H1 (cell line): Measurements from ENCODE around the gene HOXA13. TPM values are rescaled to one million over a fixed set of nuclear protein-coding genes. Genes with fewer than 3 reads are reported as not detected.
A peak's percentile ranks its signal among the peaks of the same experiment; 100 is the strongest.

Experiments
- CTCF ChIA-PET: fragments of 300-600 bp; sonication (Branson Sonifier 250); formaldehyde crosslinking; loops from one replicate; lab custom pipeline; 2021; ENCODE audit not compliant: partially characterized antibody; lab: Charles Lee
- POLR2A ChIA-PET: fragments of 300-600 bp; sonication (Branson Sonifier 250); formaldehyde crosslinking; loops from one replicate; lab custom pipeline; 2021; ENCODE audit warnings: inconsistent platforms; ENCODE audit not compliant: partially characterized antibody; lab: Charles Lee
- DNase-seq, 2 experiments: peaks; one replicate each; pipeline versions ENCODE4 v3.0.0 to v3.0.0-alpha.2; 2010 to 2022; ENCODE audit warnings: low spot score in 2 of 2, low read depth in 1 of 2, mixed read lengths in 1 of 2
- FAIRE-seq: peaks from 2 replicates; lab custom pipeline; 2011; peaks lifted over from hg19 to GRCh38; lab: Jason Lieb, UNC
- H2AFZ ChIP-seq: 2 replicates; pipeline ENCODE4 v1.8.1; 2012; ENCODE audit warnings: low read length, inconsistent platforms
- H2AK5ac ChIP-seq: 2 replicates; pipeline ENCODE4 v1.6.1; 2013; ENCODE audit warnings: low read depth, low read length
- H2BK120ac ChIP-seq: replicated peaks from 2 replicates; pipeline ENCODE3; 2013; ENCODE audit warnings: low read depth, low read length, inconsistent platforms
- H2BK12ac ChIP-seq: 2 replicates; pipeline ENCODE4 v1.6.1; 2013; ENCODE audit warnings: low read depth, low read length
- H2BK15ac ChIP-seq: 2 replicates; pipeline ENCODE4 v1.6.1; 2013; ENCODE audit warnings: low read length
- H2BK20ac ChIP-seq: 2 replicates; pipeline ENCODE4 v1.6.1; 2013; ENCODE audit warnings: low read length
- H2BK5ac ChIP-seq: 2 replicates; pipeline ENCODE4 v1.6.1; 2013; ENCODE audit warnings: low read depth, low read length
- H3K14ac ChIP-seq: 2 replicates; pipeline ENCODE4 v1.6.1; 2013; ENCODE audit warnings: inconsistent platforms; ENCODE audit not compliant: insufficient read length
- H3K18ac ChIP-seq: 2 replicates; pipeline ENCODE4 v1.6.1; 2013; ENCODE audit warnings: low read length; ENCODE audit errors: extremely low read depth
- H3K23ac ChIP-seq: 2 replicates; pipeline ENCODE4 v1.6.1; 2013; ENCODE audit warnings: inconsistent platforms; ENCODE audit not compliant: insufficient read length
- H3K23me2 ChIP-seq: 2 replicates; pipeline ENCODE4 v1.6.1; 2013; ENCODE audit warnings: low read depth, low read length
- H3K27ac ChIP-seq: 2 replicates; pipeline ENCODE4 v1.6.1; 2011; ENCODE audit warnings: low read depth, low read length, inconsistent platforms
- H3K27me3 ChIP-seq, 4 experiments: replicated peaks in 1 of 4; 1 replicate in 1 of 4; 2 replicates in 3 of 4; pipeline versions ENCODE4 v1.6.1 to v1.8.1; 2011 to 2013; ENCODE audit warnings: low read length in 3 of 4, mild to moderate bottlenecking in 3 of 4, inconsistent platforms in 2 of 4, mixed read lengths in 2 of 4, moderate library complexity in 1 of 4; ENCODE audit not compliant: control insufficient read depth in 3 of 4, insufficient read depth in 3 of 4; ENCODE audit errors: extremely low read depth in 1 of 4
- H3K36me3 ChIP-seq, 4 experiments: 2 replicates each; pipeline versions ENCODE4 v1.6.1 to v1.8.1; 2011 to 2013; ENCODE audit warnings: mild to moderate bottlenecking in 4 of 4, low read length in 3 of 4, moderate library complexity in 2 of 4, control low read depth in 1 of 4, inconsistent platforms in 1 of 4; ENCODE audit not compliant: insufficient read depth in 4 of 4, control insufficient read depth in 2 of 4
- H3K4ac ChIP-seq: replicated peaks from 2 replicates; pipeline ENCODE3; 2013; ENCODE audit warnings: low read length, low read depth, mixed read lengths, inconsistent platforms; ENCODE audit not compliant: insufficient read length
- H3K4me1 ChIP-seq, 4 experiments: replicated peaks in 1 of 4; 1 replicate in 1 of 4; 2 replicates in 3 of 4; pipeline versions ENCODE4 v1.6.1 to v1.8.1; 2011 to 2013; ENCODE audit warnings: low read length in 3 of 4, inconsistent platforms in 2 of 4, mixed read lengths in 1 of 4; ENCODE audit not compliant: insufficient read depth in 4 of 4, control insufficient read depth in 3 of 4
- H3K4me2 ChIP-seq, 2 experiments: 2 replicates each; pipeline versions ENCODE4 v1.6.1 to v1.8.1; 2011 to 2013; ENCODE audit warnings: low read depth in 2 of 2, low read length in 2 of 2, control low read depth in 1 of 2, inconsistent platforms in 1 of 2, mild to moderate bottlenecking in 1 of 2; ENCODE audit not compliant: insufficient read depth in 1 of 2
- H3K4me3 ChIP-seq, 4 experiments: fragments of 200-600, 300-600 bp in 1 of 4; sonication (generic), shearing (Covaris generic), sonication (Bioruptor Twin) in 1 of 4; 2 replicates each; pipeline versions ENCODE4 v1.5.1 to v1.8.1; 2011 to 2016; ENCODE audit warnings: low read length in 4 of 4, low read depth in 3 of 4, control low read depth in 2 of 4, inconsistent platforms in 2 of 4, mild to moderate bottlenecking in 2 of 4, mixed read lengths in 1 of 4, moderate library complexity in 1 of 4; ENCODE audit not compliant: insufficient read depth in 2 of 4; ENCODE audit errors: extremely low read depth in 1 of 4
- H3K56ac ChIP-seq: replicated peaks from 2 replicates; pipeline ENCODE3; 2013; ENCODE audit warnings: low read depth, mild to moderate bottlenecking, mixed read lengths, low read length, inconsistent platforms; ENCODE audit not compliant: insufficient read length
- H3K79me1 ChIP-seq: 2 replicates; pipeline ENCODE4 v1.6.1; 2013; ENCODE audit warnings: low read depth, low read length, control low read depth
- H3K79me2 ChIP-seq, 2 experiments: 2 replicates each; pipeline versions ENCODE4 v1.6.1 to v1.8.1; 2012 to 2013; ENCODE audit warnings: low read length in 2 of 2, mild to moderate bottlenecking in 2 of 2, inconsistent platforms in 1 of 2; ENCODE audit not compliant: insufficient read depth in 2 of 2, control insufficient read depth in 1 of 2
- H3K9ac ChIP-seq, 4 experiments: replicated peaks in 1 of 4; 1 replicate in 1 of 4; 2 replicates in 3 of 4; pipeline versions ENCODE4 v1.6.1 to v1.8.1; 2011 to 2013; ENCODE audit warnings: low read depth in 3 of 4, low read length in 3 of 4, control low read depth in 2 of 4, mild to moderate bottlenecking in 2 of 4, moderate library complexity in 2 of 4, inconsistent platforms in 1 of 4; ENCODE audit errors: extremely low read depth in 1 of 4
- H3K9me3 ChIP-seq, 2 experiments: 2 replicates each; pipeline versions ENCODE4 v1.6.1 to v1.8.1; 2012 to 2013; ENCODE audit warnings: mild to moderate bottlenecking in 2 of 2, moderate library complexity in 2 of 2, control low read depth in 1 of 2, inconsistent platforms in 1 of 2, low read depth in 1 of 2, low read length in 1 of 2, mixed read lengths in 1 of 2; ENCODE audit not compliant: insufficient read depth in 2 of 2
- H4K20me1 ChIP-seq, 2 experiments: replicated peaks in 1 of 2; 2 replicates each; pipeline versions ENCODE3 to v1.8.1; 2011 to 2013; ENCODE audit warnings: inconsistent platforms in 2 of 2, low read length in 2 of 2, mild to moderate bottlenecking in 1 of 2; ENCODE audit not compliant: insufficient read depth in 2 of 2, control insufficient read depth in 1 of 2
- H4K5ac ChIP-seq: 2 replicates; pipeline ENCODE4 v1.6.1; 2013; ENCODE audit warnings: low read length, low read depth, mixed read lengths, inconsistent platforms; ENCODE audit not compliant: insufficient read length
- H4K8ac ChIP-seq: 2 replicates; pipeline ENCODE4 v1.8.0; 2013; ENCODE audit warnings: mild to moderate bottlenecking, moderate library complexity, low read length, inconsistent platforms; ENCODE audit not compliant: insufficient read depth; ENCODE audit errors: extremely low read depth
- H4K91ac ChIP-seq: replicated peaks from 2 replicates; pipeline ENCODE3; 2013; ENCODE audit warnings: low read length, mixed read lengths, inconsistent platforms; ENCODE audit not compliant: insufficient read length
- CBX8 ChIP-seq: fragments of 300-800, 300-1000 bp; sonication (generic); IDR thresholded peaks from 2 replicates; pipeline ENCODE4 v1.7.1; 2016; ENCODE audit warnings: low read depth, low read length, borderline replicate concordance
- CREB1 ChIP-seq: IDR thresholded peaks from 2 replicates; pipeline ENCODE4 v1.6.1; 2012; ENCODE audit warnings: inconsistent platforms
- RXRA ChIP-seq: IDR thresholded peaks from 2 replicates; pipeline ENCODE4 v1.6.1; 2011; ENCODE audit warnings: low read depth, mild to moderate bottlenecking, low read length, moderate library complexity; ENCODE audit not compliant: insufficient read depth
- SP2 ChIP-seq: IDR thresholded peaks from 2 replicates; pipeline ENCODE4 v1.6.1; 2012; ENCODE audit warnings: mild to moderate bottlenecking, low read length, inconsistent platforms
- WGBS, 2 experiments: shearing (Covaris generic) in 1 of 2; methylation state at CpG; one replicate each; pipeline versions ENCODE4 v1.1.6 to v1.1.7; 2013 to 2015; ENCODE audit warnings: low lambda C conversion rate in 2 of 2, mixed read lengths in 2 of 2, inconsistent platforms in 1 of 2, low coverage in 1 of 2, missing lambda C conversion rate in 1 of 2; ENCODE audit not compliant: insufficient replicate concordance in 2 of 2, insufficient coverage in 1 of 2, insufficient read length in 1 of 2; ENCODE audit errors: extremely low coverage in 1 of 2, missing lambda C conversion rate in 1 of 2; 5-methylcytosine and 5-hydroxymethylcytosine counted together
- polyA plus RNA-seq, 7 experiments: library from polyadenylated mRNA; depleted of rRNA in 3 of 7; stranded (reverse) in 5 of 7; unstranded in 2 of 7; fragments of >200 nt in 5 of 7; fragments of 200-250 nt in 2 of 7; gene quantifications; 1 replicate in 5 of 7; 2 replicates in 1 of 7; 4 replicates in 1 of 7; pipeline versions ENCODE4 v1.2.1 to v1.2.3, GENCODE V29; 2011 to 2013; ENCODE audit warnings: missing spikeins in 2 of 7, mixed read lengths in 2 of 7
- total RNA-seq: library from RNA; stranded (reverse); fragmentation: NEBNext Ultra II Directional; extraction: Animal tissue kit (Norgen Biotek cat#: 25700); gene quantifications from 2 replicates; pipeline ENCODE4 v1.2.1, GENCODE V29; 2021

HOXA13 gene
- total and polyA plus RNA-seq, 2 of the 8 experiments (the other 6 are each of a cell fraction or from before 2014, with no cell fraction given), result not detected

GRCh38 chr7:27178366-27178765 lies 21.5 kb downstream of the HOXA13 start:
- DNase-seq (peak in 1 of 2 experiments; percentile 33), FAIRE-seq (no peak)
- no peaks in the 10 kb centered on the region for H3K9me3 ChIP-seq
- H4K5ac ChIP-seq, result no peak overlapping the region
- no peak overlapping the region for H4K91ac ChIP-seq
- ChIA-PET CTCF (interaction anchor here (0.6 to 2.7 kb wide), 20 partner anchors 9 to 809 kb away, joined by 3 to 26 read pairs (median 6); partner anchors contain the start of gene HOXA13), POLR2A (no interaction called here)
- no peak overlapping the region for H3K18ac ChIP-seq
- no peak overlapping the region for H3K56ac ChIP-seq
- H3K79me1 ChIP-seq, result no peaks in the 10 kb centered on the region
- H4K8ac ChIP-seq, result no peak overlapping the region
- H2BK5ac ChIP-seq, result no peak overlapping the region
- no peak overlapping the region for H3K4me2 ChIP-seq
- H2BK12ac ChIP-seq, result no peak overlapping the region
- no peak overlapping the region for H3K27ac ChIP-seq
- H3K27me3 ChIP-seq, result peaks cover 99 to 100% (median 100%) of the 10 kb centered on the region in 4 experiments
- H2BK120ac ChIP-seq, result no peak overlapping the region
- no peak overlapping the region for H2BK20ac ChIP-seq
- no peak overlapping the region for H3K14ac ChIP-seq
- no peaks in the 10 kb centered on the region for H3K79me2 ChIP-seq
- H3K4me1 ChIP-seq, result peaks cover 2 to 7% (median 4%) of the 10 kb centered on the region in 4 experiments; a peak in 5 of 7 replicates
- 24% methylated on average over 6 of the region's 6 CpGs; no CpG with 5 or more reads in 1 of the 2 experiments for WGBS, 2 experiments
- H3K23ac ChIP-seq, result no peak overlapping the region
- no peak overlapping the region for H3K4ac ChIP-seq
- H2AK5ac ChIP-seq, result no peak overlapping the region
- no peak overlapping the region for H2AFZ ChIP-seq
- no peaks in the 10 kb centered on the region; the same call in 1 of the 2 replicates for H3K23me2 ChIP-seq
- H4K20me1 ChIP-seq, result peaks cover 39 to 55% of the 10 kb centered on the region in 2 experiments
- no peak overlapping the region for H3K4me3 ChIP-seq
- peaks cover 0 to 10% (median 0%) of the 10 kb centered on the region in 4 experiments; a peak in 1 of 8 replicates for H3K36me3 ChIP-seq
- H3K9ac ChIP-seq, result no peak overlapping the region
- no peak overlapping the region for H2BK15ac ChIP-seq
- TF ChIP-seq CREB1 (no peak), SP2 (no peak), RXRA (no peak), CBX8 (0 out of 2 replicates have a peak, but pooled peaks have one; percentile 72)
